ENCODE data around the gene KRT7.

KRT7 gene

GRCh38 chr12:52199294-52199919 lies 33.6 kb upstream of the KRT7 start:
- in situ Hi-C loops (cut with MboI; ENCODE audit: low sequenced_read_pairs), result no loop called here

- in situ Hi-C loops (cut with MboI; ENCODE audit: low sequenced_read_pairs), result no loop called here
Observed at GRCh38 chr12:52200086-52200780, 32.8 kb upstream of the KRT7 start.

- in situ Hi-C loops (cut with MboI; ENCODE audit: low sequenced_read_pairs), result no loop called here
Observed at GRCh38 chr12:52200781-52201450, 32.1 kb upstream of the KRT7 start.

GRCh38 chr12:52201451-52201839 lies 31.6 kb upstream of the KRT7 start:
- in situ Hi-C loops (cut with MboI; ENCODE audit: low sequenced_read_pairs), result no loop called here

GRCh38 chr12:52202361-52203078 lies 30.5 kb upstream of the KRT7 start:
- in situ Hi-C loops (cut with MboI; ENCODE audit: low sequenced_read_pairs), result no loop called here

- in situ Hi-C loops (cut with MboI; ENCODE audit: low sequenced_read_pairs), result no loop called here
Observed at GRCh38 chr12:52203079-52203921, 29.7 kb upstream of the KRT7 start.

- in situ Hi-C loops (cut with MboI; ENCODE audit: low sequenced_read_pairs), result no loop called here
Observed at GRCh38 chr12:52204095-52204930, 28.7 kb upstream of the KRT7 start.

- in situ Hi-C loops (cut with MboI; ENCODE audit: low sequenced_read_pairs), result no loop called here
Observed at GRCh38 chr12:52204931-52205505, 28.0 kb upstream of the KRT7 start.

- in situ Hi-C loops (cut with MboI; ENCODE audit: low sequenced_read_pairs), result no loop called here
Observed at GRCh38 chr12:52205612-52206303, 27.3 kb upstream of the KRT7 start.

- in situ Hi-C loops (cut with MboI; ENCODE audit: low sequenced_read_pairs), result no loop called here
Observed at GRCh38 chr12:52206304-52207040, 26.6 kb upstream of the KRT7 start.

GRCh38 chr12:52207106-52207505 lies 25.9 kb upstream of the KRT7 start:
- in situ Hi-C loops (cut with MboI; ENCODE audit: low sequenced_read_pairs), result no loop called here

- in situ Hi-C loops (cut with MboI; ENCODE audit: low sequenced_read_pairs), result no loop called here
Observed at GRCh38 chr12:52207895-52208294, 25.1 kb upstream of the KRT7 start.

- in situ Hi-C loops (cut with MboI; ENCODE audit: low sequenced_read_pairs), result no loop called here
Observed at GRCh38 chr12:52208424-52209165, 24.4 kb upstream of the KRT7 start.

GRCh38 chr12:52209321-52209720 lies 23.7 kb upstream of the KRT7 start:
- in situ Hi-C loops (cut with MboI; ENCODE audit: low sequenced_read_pairs), result no loop called here

GRCh38 chr12:52210186-52210924 lies 22.7 kb upstream of the KRT7 start:
- in situ Hi-C loops (cut with MboI; ENCODE audit: low sequenced_read_pairs), result no loop called here

GRCh38 chr12:52210925-52211650 lies 22.0 kb upstream of the KRT7 start:
- in situ Hi-C loops (cut with MboI; ENCODE audit: low sequenced_read_pairs), result no loop called here
